Prostate gland (tissue), 2 donors: ENCODE data around the gene FAM222A. TPM values are rescaled to one million over a fixed set of nuclear protein-coding genes. Genes with fewer than 3 reads are reported as not detected.
A peak's percentile ranks its signal among the peaks of the same experiment; 100 is the strongest.

Experiments
- DNase-seq: peaks from one replicate; pipeline ENCODE4 v3.0.0-alpha.2; 2019; ENCODE audit warnings: low spot score
- H3K27ac ChIP-seq, 2 donors: fragments of 200-600 bp; sonication (generic); 2 replicates each; pipeline ENCODE4 v1.5.1; 2017 to 2019
- H3K27me3 ChIP-seq: fragments of 200-600 bp; sonication (generic); replicated peaks from 2 replicates; pipeline ENCODE4 v1.5.1; 2019; ENCODE audit not compliant: insufficient read depth
- H3K36me3 ChIP-seq, 2 donors: fragments of 200-600 bp; sonication (generic); 1 replicate in 1 of 2; 2 replicates in 1 of 2; pipeline versions ENCODE4 v1.5.1 to v1.8.1; 2017 to 2019
- H3K4me1 ChIP-seq: fragments of 200-600 bp; sonication (generic); replicated peaks from 2 replicates; pipeline ENCODE4 v1.5.1; 2019
- H3K4me3 ChIP-seq, 2 donors: fragments of 200-600 bp; sonication (generic); 2 replicates each; pipeline ENCODE4 v1.5.1; 2017 to 2019
- H3K9me3 ChIP-seq: fragments of 200-600 bp; sonication (generic); 2 replicates; pipeline ENCODE4 v1.5.1; 2017
- CTCF ChIP-seq, 4 experiments: fragments of 200-600 bp in 2 of 4; fragments of 450-650 bp in 2 of 4; sonication (generic) in 2 of 4; IDR thresholded peaks; 1 replicate in 3 of 4; 2 replicates in 1 of 4; pipeline ENCODE4 v1.5.1; 2016 to 2019; ENCODE audit warnings: antibody characterized with exemption in 4 of 4, mild to moderate bottlenecking in 2 of 4, moderate library complexity in 2 of 4
- POLR2A ChIP-seq: fragments of 450-650 bp; IDR thresholded peaks from one replicate; pipeline ENCODE4 v1.6.1; 2016; ENCODE audit warnings: antibody characterized with exemption, mild to moderate bottlenecking
- POLR2AphosphoS5 ChIP-seq: sonication (generic); formaldehyde crosslinking; IDR thresholded peaks from one replicate; pipeline ENCODE4 v1.6.1; 2017; ENCODE audit warnings: antibody characterized with exemption
- WGBS: methylation state at CpG from one replicate; pipeline ENCODE4 v1.1.5; 2018; 5-methylcytosine and 5-hydroxymethylcytosine counted together
- intact Hi-C: fragments of 100-400 bp; cut with DNase I; formaldehyde crosslinking; loops from one replicate; pipeline ENCODE4 v1.14.2; 2022
- total RNA-seq, 2 donors: library from RNA; depleted of rRNA; stranded (reverse); fragments of >200 nt; gene quantifications; one replicate each; pipeline ENCODE4 v1.1.0, GENCODE V29; 2016

The FAM222A gene
- total RNA-seq, 2 donors from 2014 or later, result 2.0 to 52.3 TPM

GRCh38 chr12:109773384-109774011 lies 59.9 kb downstream of the FAM222A start:
- no peak overlapping the region for H3K4me3 ChIP-seq
- intact Hi-C loops, result loop anchor here (2.0 kb wide), 1 partner anchor 177 kb away; no protein-coding TSS in a partner anchor
- H3K4me1 ChIP-seq, result no peaks in the 10 kb centered on the region
- no peaks in the 10 kb centered on the region for H3K9me3 ChIP-seq
- H3K36me3 ChIP-seq, result no peaks in the 10 kb centered on the region
- TF ChIP-seq CTCF (IDR thresholded peaks at IDR 0.05) (no peak), POLR2A (no peak), POLR2AphosphoS5 (no peak)
- no peak for DNase-seq
- no peak overlapping the region for H3K27ac ChIP-seq
- WGBS, result 20% methylated on average over 21 of the region's 21 CpGs
- no peaks in the 10 kb centered on the region for H3K27me3 ChIP-seq

- Histone ChIP-seq H3K9me3 (no peaks in the 10 kb centered on the region), H3K27me3 (no peaks in the 10 kb centered on the region), H3K4me1 (no peaks in the 10 kb centered on the region), H3K4me3 (no peak overlapping the region), H3K36me3 (no peaks in the 10 kb centered on the region), H3K27ac (no peak overlapping the region)
- DNase-seq, result peak; percentile 64
- peak; percentile 37 for TF ChIP-seq POLR2AphosphoS5
- no peak for TF ChIP-seq POLR2A
- peak; percentile 65 to 90 (median 86) for TF ChIP-seq CTCF (IDR thresholded peaks at IDR 0.05)
- intact Hi-C loops, result loop anchor here (2.0 to 5.0 kb wide), 4 partner anchors 58 to 353 kb away; no protein-coding TSS in a partner anchor
- 23% methylated on average over 10 of the region's 10 CpGs for WGBS
Observed at GRCh38 chr12:109775172-109775881, 61.7 kb downstream of the FAM222A start.

GRCh38 chr12:109776624-109777023 lies 63.0 kb downstream of the FAM222A start:
- TF ChIP-seq POLR2AphosphoS5 (no peak), POLR2A (no peak), CTCF (IDR thresholded peaks at IDR 0.05) (no peak)
- Histone ChIP-seq H3K9me3 (no peaks in the 10 kb centered on the region), H3K4me1 (no peaks in the 10 kb centered on the region), H3K4me3 (no peak overlapping the region), H3K27ac (no peak overlapping the region), H3K27me3 (no peaks in the 10 kb centered on the region), H3K36me3 (no peaks in the 10 kb centered on the region)
- 81% methylated on average over 9 of the region's 9 CpGs for WGBS
- no peak for DNase-seq
- intact Hi-C loops, result loop anchor here (5.0 kb wide), 3 partner anchors 59 to 354 kb away; no protein-coding TSS in a partner anchor

- no peak for DNase-seq
- H3K9me3 ChIP-seq, result no peaks in the 10 kb centered on the region
- no peaks in the 10 kb centered on the region for H3K36me3 ChIP-seq
- WGBS, result 27% methylated on average over 5 of the region's 5 CpGs
- no peaks in the 10 kb centered on the region for H3K4me1 ChIP-seq
- no peak overlapping the region for H3K4me3 ChIP-seq
- intact Hi-C loops, result loop anchor here (5.0 kb wide), 3 partner anchors 60 to 355 kb away; no protein-coding TSS in a partner anchor
- TF ChIP-seq POLR2AphosphoS5 (no peak), POLR2A (no peak), CTCF (IDR thresholded peaks at IDR 0.05) (no peak)
- H3K27ac ChIP-seq, result no peak overlapping the region
- no peaks in the 10 kb centered on the region for H3K27me3 ChIP-seq
Observed at GRCh38 chr12:109777544-109777943, 63.9 kb downstream of the FAM222A start.
